A549 (cell line): ENCODE measurements around the gene SLC34A1. TPM values are rescaled to one million over a fixed set of nuclear protein-coding genes. Genes with fewer than 3 reads are reported as not detected.
A peak's percentile ranks its signal among the peaks of the same experiment; 100 is the strongest.

Experiments
- ATAC-seq, 2 experiments: fragments of 200-7000 bp in 1 of 2; fragments of >200 bp in 1 of 2; cut with Nextera tagmentation in 1 of 2; cut with Tn5 transposase in 1 of 2; 3 replicates each; pipeline versions ENCODE4 v1.8.0 to v1.9.1; 2018 to 2020; ENCODE audit warnings: mild to moderate bottlenecking in 1 of 2, moderate library complexity in 1 of 2
- CTCF ChIA-PET: fragments of 300-600 bp; sonication (Branson Sonifier 250); formaldehyde crosslinking; extraction: SDS; loops from one replicate; lab custom pipeline; 2021; ENCODE audit warnings: antibody characterized with exemption, inconsistent platforms; lab: Yijun Ruan, JAX
- POLR2A ChIA-PET: fragments of 350-600 bp; formaldehyde crosslinking; extraction: SDS; loops from one replicate; lab custom pipeline; 2021; ENCODE audit warnings: antibody characterized with exemption, inconsistent platforms; lab: Yijun Ruan, JAX
- DNase-seq, 2 experiments: peaks; one replicate each; pipeline versions ENCODE4 v3.0.0 to v3.0.0-alpha.2; 2011 to 2016; ENCODE audit warnings: low read depth in 1 of 2, low spot score in 1 of 2
- FAIRE-seq: peaks from 2 replicates; lab custom pipeline; 2011; peaks lifted over from hg19 to GRCh38; lab: Jason Lieb, UNC
- H3K27ac ChIP-seq, 2 experiments: fragments of >200 bp; sonication (Bioruptor Twin); formaldehyde crosslinking; 3 replicates each; pipeline ENCODE4 v1.5.1; 2016 to 2017
- H3K4me1 ChIP-seq: fragments of >200 bp; sonication (Bioruptor Twin); formaldehyde crosslinking; 3 replicates; pipeline ENCODE4 v1.6.1; 2016
- H3K4me2 ChIP-seq: fragments of >200 bp; sonication (Bioruptor Twin); formaldehyde crosslinking; 3 replicates; pipeline ENCODE4 v1.6.1; 2016
- H3K4me3 ChIP-seq: fragments of >200 bp; sonication (Bioruptor Twin); formaldehyde crosslinking; 3 replicates; pipeline ENCODE4 v1.5.1; 2016
- H3K9me3 ChIP-seq: fragments of >200 bp; sonication (Bioruptor Twin); formaldehyde crosslinking; 3 replicates; pipeline ENCODE4 v1.6.1; 2016
- BHLHE40 ChIP-seq: IDR thresholded peaks from 2 replicates; pipeline ENCODE4 v1.6.1; 2012; ENCODE audit warnings: low read depth, low read length, inconsistent platforms
- CBX2 ChIP-seq: fragments of 200-600 bp; sonication (generic); IDR thresholded peaks from 2 replicates; pipeline ENCODE4 v1.6.1; 2016; ENCODE audit warnings: low read depth, mild to moderate bottlenecking, borderline replicate concordance
- CTCF ChIP-seq: fragments of >200 bp; sonication (Bioruptor Twin); formaldehyde crosslinking; IDR thresholded peaks from 3 replicates; pipeline ENCODE4 v1.5.1; 2016
- E2F6 ChIP-seq: IDR thresholded peaks from 2 replicates; pipeline ENCODE4 v1.6.1; 2012; ENCODE audit warnings: low read depth, borderline replicate concordance
- FOSB ChIP-seq: fragments of 250-450 bp; sonication (Bioruptor Pico); IDR thresholded peaks from 2 replicates; pipeline ENCODE4 v1.5.0; 2020; ENCODE audit warnings: mild to moderate bottlenecking, moderate library complexity
- GATA3 ChIP-seq: IDR thresholded peaks from 2 replicates; pipeline ENCODE4 v1.6.1; 2012; ENCODE audit warnings: borderline replicate concordance
- HES2 ChIP-seq: fragments of >200 bp; sonication (Bioruptor Twin); formaldehyde crosslinking; IDR thresholded peaks from 2 replicates; pipeline ENCODE4 v1.6.1; 2016
- JUNB ChIP-seq: fragments of >200 bp; sonication (Bioruptor Twin); formaldehyde crosslinking; IDR thresholded peaks from 2 replicates; pipeline ENCODE4 v1.6.1; 2016
- KDM5A ChIP-seq: fragments of 200-600 bp; sonication (generic); IDR thresholded peaks from 2 replicates; pipeline ENCODE4 v1.6.1; 2016; ENCODE audit warnings: antibody characterized with exemption, mild to moderate bottlenecking
- MAFK ChIP-seq: fragments of 450-650 bp; IDR thresholded peaks from 2 replicates; pipeline ENCODE4 v1.6.1; 2014; ENCODE audit not compliant: partially characterized antibody
- MAX ChIP-seq: IDR thresholded peaks from 2 replicates; pipeline ENCODE4 v1.6.1; 2012
- MAZ ChIP-seq: fragments of 150-350 bp; IDR thresholded peaks from 2 replicates; pipeline ENCODE4 v1.6.1; 2014; ENCODE audit warnings: antibody characterized with exemption, low read depth, low read length, borderline replicate concordance
- MYC ChIP-seq: IDR thresholded peaks from 2 replicates; pipeline ENCODE4 v1.6.1; 2012; ENCODE audit warnings: mild to moderate bottlenecking, inconsistent platforms, low read length, improper control_type of control experiment, borderline replicate concordance
- NFE2L2 ChIP-seq: fragments of 150-350 bp; conservative IDR thresholded peaks from 2 replicates; pipeline ENCODE4 v1.6.1; 2014; ENCODE audit warnings: low read length
- NPAS2 ChIP-seq: fragments of 250-450 bp; sonication (Bioruptor Pico); IDR thresholded peaks from 2 replicates; pipeline ENCODE4 v1.8.0; 2022; ENCODE audit warnings: mild to moderate bottlenecking, moderate library complexity, borderline replicate concordance
- NR3C1 ChIP-seq: fragments of >200 bp; sonication (Bioruptor Twin); formaldehyde crosslinking; IDR thresholded peaks from 3 replicates; pipeline ENCODE4 v1.6.1; 2017
- PBX3 ChIP-seq: IDR thresholded peaks from 2 replicates; pipeline ENCODE4 v1.6.1; 2012
- RARB ChIP-seq: fragments of 250-450 bp; sonication (Bioruptor Pico); IDR thresholded peaks from 2 replicates; pipeline ENCODE4 v1.8.0; 2021; ENCODE audit warnings: mild to moderate bottlenecking, moderate library complexity
- RCOR1 ChIP-seq: fragments of 150-350 bp; IDR thresholded peaks from 2 replicates; pipeline ENCODE4 v1.6.1; 2014; ENCODE audit warnings: antibody characterized with exemption, low read length, low read depth
- TFCP2L1 ChIP-seq: fragments of 250-450 bp; sonication (Bioruptor Pico); IDR thresholded peaks from 2 replicates; pipeline ENCODE4 v1.5.0; 2021; ENCODE audit warnings: mild to moderate bottlenecking
- ZC3H11A ChIP-seq: fragments of 450-650 bp; IDR thresholded peaks from 2 replicates; pipeline ENCODE4 v1.6.1; 2014; ENCODE audit warnings: antibody characterized with exemption, mild to moderate bottlenecking
- ZFP36 ChIP-seq: fragments of 450-650 bp; IDR thresholded peaks from 2 replicates; pipeline ENCODE4 v1.6.1; 2014; ENCODE audit warnings: borderline replicate concordance; ENCODE audit not compliant: partially characterized antibody
- ZNF302 ChIP-seq: fragments of 250-450 bp; sonication (Bioruptor Pico); IDR thresholded peaks from 2 replicates; pipeline ENCODE4 v1.9.0; 2021; ENCODE audit warnings: inconsistent platforms, mild to moderate bottlenecking, moderate library complexity
- ZSCAN20 ChIP-seq: fragments of 250-450 bp; sonication (Bioruptor Pico); IDR thresholded peaks from 2 replicates; pipeline ENCODE4 v1.8.0; 2022; ENCODE audit warnings: mild to moderate bottlenecking, moderate library complexity
- WGBS: methylation state at CpG from one replicate; pipeline ENCODE4 v1.1.6; 2017; ENCODE audit errors: missing lambda C conversion rate; 5-methylcytosine and 5-hydroxymethylcytosine counted together
- polyA plus RNA-seq, 4 experiments: library from polyadenylated mRNA; depleted of rRNA in 3 of 4; stranded (reverse); fragments of >200 nt; fragmentation: RNase III in 1 of 4; extraction: RNeasy Plus Mini Kit Qiagen cat#74134 plus additional on column Dnase treatment in 1 of 4; gene quantifications; 2 replicates in 3 of 4; 3 replicates in 1 of 4; pipeline ENCODE4 v1.2.3, GENCODE V29; 2011 to 2017
- TF ChIP-seq, protein P1 (sequence below): fragments of 250-450 bp; sonication (Bioruptor Pico); IDR thresholded peaks from 2 replicates; pipeline ENCODE4 v1.5.0; 2021; ENCODE audit warnings: mild to moderate bottlenecking, moderate library complexity, borderline replicate concordance
- TF ChIP-seq, protein P2 (sequence below): fragments of 150-350 bp; IDR thresholded peaks from 2 replicates; pipeline ENCODE4 v1.6.1; 2014; ENCODE audit warnings: low read depth, mild to moderate bottlenecking, low read length

Gene SLC34A1
- polyA plus RNA-seq, 2 of the 4 experiments (the other 2 are of a cell fraction) = 0.03 TPM; not detected in 1

- H3K4me1 ChIP-seq = peaks cover 15% of the 10 kb centered on the region; the same call in 2 of the 3 replicates
- TF ChIP-seq FOSB = no peak
- TF ChIP-seq ZSCAN20 (CRISPR knock-in tag) = no peak
- TF ChIP-seq MAX = no peak
- no peak for TF ChIP-seq MAZ
- TF ChIP-seq JUNB = no peak
- no peak for TF ChIP-seq RCOR1
- no peak for TF ChIP-seq KDM5A
- no peak for TF ChIP-seq TFCP2L1 (CRISPR knock-in tag)
- TF ChIP-seq, protein P1, sequence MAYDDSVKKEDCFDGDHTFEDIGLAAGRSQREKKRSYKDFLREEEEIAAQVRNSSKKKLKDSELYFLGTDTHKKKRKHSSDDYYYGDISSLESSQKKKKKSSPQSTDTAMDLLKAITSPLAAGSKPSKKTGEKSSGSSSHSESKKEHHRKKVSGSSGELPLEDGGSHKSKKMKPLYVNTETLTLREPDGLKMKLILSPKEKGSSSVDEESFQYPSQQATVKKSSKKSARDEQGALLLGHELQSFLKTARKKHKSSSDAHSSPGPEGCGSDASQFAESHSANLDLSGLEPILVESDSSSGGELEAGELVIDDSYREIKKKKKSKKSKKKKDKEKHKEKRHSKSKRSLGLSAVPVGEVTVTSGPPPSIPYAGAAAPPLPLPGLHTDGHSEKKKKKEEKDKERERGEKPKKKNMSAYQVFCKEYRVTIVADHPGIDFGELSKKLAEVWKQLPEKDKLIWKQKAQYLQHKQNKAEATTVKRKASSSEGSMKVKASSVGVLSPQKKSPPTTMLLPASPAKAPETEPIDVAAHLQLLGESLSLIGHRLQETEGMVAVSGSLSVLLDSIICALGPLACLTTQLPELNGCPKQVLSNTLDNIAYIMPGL (CRISPR knock-in tag) = no peak
- no peak for TF ChIP-seq E2F6
- TF ChIP-seq NPAS2 (CRISPR knock-in tag) = no peak
- TF ChIP-seq, protein P2, sequence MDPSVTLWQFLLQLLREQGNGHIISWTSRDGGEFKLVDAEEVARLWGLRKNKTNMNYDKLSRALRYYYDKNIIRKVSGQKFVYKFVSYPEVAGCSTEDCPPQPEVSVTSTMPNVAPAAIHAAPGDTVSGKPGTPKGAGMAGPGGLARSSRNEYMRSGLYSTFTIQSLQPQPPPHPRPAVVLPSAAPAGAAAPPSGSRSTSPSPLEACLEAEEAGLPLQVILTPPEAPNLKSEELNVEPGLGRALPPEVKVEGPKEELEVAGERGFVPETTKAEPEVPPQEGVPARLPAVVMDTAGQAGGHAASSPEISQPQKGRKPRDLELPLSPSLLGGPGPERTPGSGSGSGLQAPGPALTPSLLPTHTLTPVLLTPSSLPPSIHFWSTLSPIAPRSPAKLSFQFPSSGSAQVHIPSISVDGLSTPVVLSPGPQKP = no peak
- no peak for TF ChIP-seq CBX2
- TF ChIP-seq GATA3 = no peak
- TF ChIP-seq, all 56 proteins: peak for 0
- Histone ChIP-seq H3K4me2 (0 out of 3 replicates have a peak overlapping the region, but pooled peaks have one; percentile 10), H3K4me3 (no peak overlapping the region), H3K27ac (no peak overlapping the region), H3K9me3 (no peaks in the 10 kb centered on the region)
- POLR2A ChIA-PET = no interaction called here
- DNase-seq (no peak), ATAC-seq (peak in 1 of 2 experiments; percentile 8; a peak in 1 of 6 replicates), FAIRE-seq (no peak)
- CTCF ChIA-PET = interaction anchor here (0.6 to 33.9 kb wide), 9 partner anchors 11 to 90 kb away, joined by 3 to 1107 read pairs (median 4); partner anchors contain the start of genes F12, PFN3 and SLC34A1
- 79% methylated on average over 24 of the region's 36 CpGs for WGBS
Measured at GRCh38 chr5:177366528-177367322, 17.5 kb upstream of the SLC34A1 start.

- TF ChIP-seq ZC3H11A = no peak
- TF ChIP-seq PBX3 = no peak
- TF ChIP-seq KDM5A = no peak
- TF ChIP-seq MAFK = no peak
- TF ChIP-seq MYC = no peak
- TF ChIP-seq HES2 = no peak
- TF ChIP-seq NFE2L2 = no peak
- TF ChIP-seq ZFP36 = no peak
- no peak for TF ChIP-seq RARB (CRISPR knock-in tag)
- TF ChIP-seq NR3C1 = no peak
- TF ChIP-seq BHLHE40 = no peak
- no peak for TF ChIP-seq ZNF302
- TF ChIP-seq CTCF = no peak
- no peak for TF ChIP-seq JUNB
- TF ChIP-seq ZSCAN20 (CRISPR knock-in tag) = no peak
- TF ChIP-seq, all 56 proteins: peak for 0
- DNase-seq (no peak), ATAC-seq (no peak), FAIRE-seq (no peak)
- 0 out of 3 replicates have a peak overlapping the region, but pooled peaks have one; percentile 10 for H3K4me2 ChIP-seq
- CTCF ChIA-PET = interaction anchor here (0.9 to 33.9 kb wide), 8 partner anchors 12 to 89 kb away, joined by 3 to 1107 read pairs (median 9); partner anchors contain the start of genes F12, PFN3 and SLC34A1
- no peaks in the 10 kb centered on the region for H3K9me3 ChIP-seq
- peaks cover 20% of the 10 kb centered on the region; the same call in 2 of the 3 replicates for H3K4me1 ChIP-seq
- H3K4me3 ChIP-seq = no peak overlapping the region
- no peak overlapping the region for H3K27ac ChIP-seq
- POLR2A ChIA-PET = no interaction called here
- 77% methylated on average over 34 of the region's 46 CpGs for WGBS
Measured at GRCh38 chr5:177367323-177367848, 16.8 kb upstream of the SLC34A1 start.
